Kidney (tissue), 14 donors: Measurements from ENCODE around the gene NAV1. TPM values are rescaled to one million over a fixed set of nuclear protein-coding genes. Genes with fewer than 3 reads are reported as not detected.
A peak's percentile ranks its signal among the peaks of the same experiment; 100 is the strongest.

ENCODE experiments used
- DNase-seq, 5 donors: peaks; one replicate each; pipeline ENCODE4 v3.0.0-alpha.2; 2013 to 2020
- FAIRE-seq: peaks from 2 replicates; lab custom pipeline; 2012; peaks lifted over from hg19 to GRCh38; lab: Jason Lieb, UNC
- H3K27ac ChIP-seq, 2 donors: one replicate each; pipeline ENCODE4 v1.7.0; 2013; ENCODE audit warnings: low read depth in 2 of 2, low read length in 2 of 2, inconsistent platforms in 1 of 2
- H3K27me3 ChIP-seq: one replicate; pipeline ENCODE4 v1.7.1; 2013; ENCODE audit warnings: low read length, inconsistent platforms; ENCODE audit not compliant: control insufficient read depth, insufficient read depth
- H3K36me3 ChIP-seq, 3 donors: one replicate each; pipeline versions ENCODE4 v1.7.0 to v1.7.1; 2013; ENCODE audit warnings: low read length in 3 of 3, control low read depth in 1 of 3, inconsistent platforms in 1 of 3; ENCODE audit not compliant: insufficient read depth in 3 of 3, control insufficient read depth in 2 of 3
- H3K4me1 ChIP-seq, 3 donors: one replicate each; pipeline versions ENCODE4 v1.7.0 to v1.7.1; 2013; ENCODE audit warnings: low read length in 3 of 3, inconsistent platforms in 1 of 3, low read depth in 1 of 3; ENCODE audit not compliant: control insufficient read depth in 2 of 3, insufficient read depth in 2 of 3
- H3K4me3 ChIP-seq, 3 donors: one replicate each; pipeline versions ENCODE4 v1.7.0 to v1.8.1; 2013; ENCODE audit warnings: low read length in 3 of 3, control low read depth in 1 of 3, inconsistent platforms in 1 of 3
- H3K9ac ChIP-seq, 3 donors: one replicate each; pipeline versions ENCODE4 v1.7.0 to v1.7.1; 2013; ENCODE audit warnings: low read length in 3 of 3, control low read depth in 1 of 3, inconsistent platforms in 1 of 3
- H3K9me3 ChIP-seq, 3 donors: one replicate each; pipeline versions ENCODE4 v1.7.0 to v1.7.1; 2013; ENCODE audit warnings: low read length in 3 of 3, control low read depth in 1 of 3, inconsistent platforms in 1 of 3; ENCODE audit not compliant: control insufficient read depth in 2 of 3, insufficient read depth in 1 of 3
- intact Hi-C: fragments of 100-400 bp; cut with DNase I; formaldehyde crosslinking; loops from one replicate; pipeline ENCODE4 v1.11.1; 2022
- polyA plus RNA-seq: library from polyadenylated mRNA; stranded (reverse); fragments of 350-450 nt; fragmentation: Illumina TruSeq; extraction: RNeasy Lipid Tissue Mini Kit (QIAGEN cat#74804); gene quantifications from one replicate; pipeline ENCODE4 v1.2.3, GENCODE V29; 2014; ENCODE audit warnings: low read depth, low replicate concordance; ENCODE audit not compliant: insufficient read depth
- total RNA-seq: library from RNA; stranded (reverse); fragmentation: NEBNext Ultra II Directional; extraction: Animal tissue kit (Norgen Biotek cat#: 25700); gene quantifications from one replicate; pipeline ENCODE4 v1.2.1, GENCODE V29; 2021
- TF ChIP-seq, protein P1 (sequence below): IDR thresholded peaks from 3 replicates; pipeline ENCODE4 v1.5.1; 2012; ENCODE audit warnings: mild to moderate bottlenecking, moderate library complexity, borderline replicate concordance; ENCODE audit not compliant: insufficient read depth; ENCODE audit errors: extremely low read depth
- donor health status: control.
- donor health status: control.
- donor health status: control.
- donor health status: control.
- donor health status: control.
- donor health status: DM: yes; HTN: yes; CAD: no.
- donor health status: Normal renal cell carcinoma (clear cell type).

The NAV1 gene
- total and polyA plus RNA-seq, 2 donors from 2014 or later, result 1.7 to 23.0 TPM

DNA sequence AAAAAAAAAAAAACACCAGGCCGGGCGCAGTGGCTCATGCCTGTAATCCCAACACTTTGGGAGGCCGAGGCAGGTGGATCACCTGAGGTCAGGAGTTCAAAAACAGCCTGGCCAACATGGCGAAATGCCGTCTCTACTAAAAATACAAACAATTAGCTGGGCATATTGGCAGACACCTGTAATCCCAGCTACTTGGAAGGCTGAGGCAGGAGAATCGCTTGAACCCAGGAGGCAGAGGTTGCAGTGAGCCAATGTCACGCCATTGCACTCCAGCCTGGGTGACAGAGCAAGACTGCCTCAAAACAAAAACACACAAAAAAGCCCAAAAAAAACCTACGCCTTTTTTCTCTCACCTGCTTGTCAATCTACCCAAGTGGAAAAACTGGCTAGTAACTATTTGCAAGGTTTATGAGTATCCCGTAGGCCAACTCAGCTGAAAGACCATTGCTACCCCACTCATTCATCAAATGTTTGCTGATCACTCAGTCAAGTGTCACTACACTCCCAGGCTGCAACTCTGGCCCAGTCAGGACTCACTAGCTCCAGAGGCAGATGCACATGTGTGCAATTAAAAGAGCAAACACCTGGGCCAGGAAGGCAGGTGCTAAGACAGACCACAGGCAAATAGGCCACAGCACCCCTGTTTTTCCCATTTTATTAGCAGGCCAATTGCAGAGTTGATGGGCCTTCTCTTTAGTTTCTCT is 34.0 kb upstream of the NAV1 start:
- Histone ChIP-seq H3K36me3 (no peaks in the 10 kb centered on the region), H3K27me3 (no peaks in the 10 kb centered on the region), H3K4me1 (peaks cover 27 to 36% (median 28%) of the 10 kb centered on the region in 3 donors), H3K4me3 (peak overlapping the region; percentile 56 to 88 (median 81)), H3K27ac (peak overlapping the region; percentile 95 to 96), H3K9me3 (no peaks in the 10 kb centered on the region), H3K9ac (peak overlapping the region; percentile 20 to 80 (median 47))
- intact Hi-C loops, result no loop called here
- FAIRE-seq (no peak), DNase-seq (peak in 1 of 5 donors; percentile 37)
- TF ChIP-seq, protein P1, sequence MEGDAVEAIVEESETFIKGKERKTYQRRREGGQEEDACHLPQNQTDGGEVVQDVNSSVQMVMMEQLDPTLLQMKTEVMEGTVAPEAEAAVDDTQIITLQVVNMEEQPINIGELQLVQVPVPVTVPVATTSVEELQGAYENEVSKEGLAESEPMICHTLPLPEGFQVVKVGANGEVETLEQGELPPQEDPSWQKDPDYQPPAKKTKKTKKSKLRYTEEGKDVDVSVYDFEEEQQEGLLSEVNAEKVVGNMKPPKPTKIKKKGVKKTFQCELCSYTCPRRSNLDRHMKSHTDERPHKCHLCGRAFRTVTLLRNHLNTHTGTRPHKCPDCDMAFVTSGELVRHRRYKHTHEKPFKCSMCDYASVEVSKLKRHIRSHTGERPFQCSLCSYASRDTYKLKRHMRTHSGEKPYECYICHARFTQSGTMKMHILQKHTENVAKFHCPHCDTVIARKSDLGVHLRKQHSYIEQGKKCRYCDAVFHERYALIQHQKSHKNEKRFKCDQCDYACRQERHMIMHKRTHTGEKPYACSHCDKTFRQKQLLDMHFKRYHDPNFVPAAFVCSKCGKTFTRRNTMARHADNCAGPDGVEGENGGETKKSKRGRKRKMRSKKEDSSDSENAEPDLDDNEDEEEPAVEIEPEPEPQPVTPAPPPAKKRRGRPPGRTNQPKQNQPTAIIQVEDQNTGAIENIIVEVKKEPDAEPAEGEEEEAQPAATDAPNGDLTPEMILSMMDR, result no peak

DNA sequence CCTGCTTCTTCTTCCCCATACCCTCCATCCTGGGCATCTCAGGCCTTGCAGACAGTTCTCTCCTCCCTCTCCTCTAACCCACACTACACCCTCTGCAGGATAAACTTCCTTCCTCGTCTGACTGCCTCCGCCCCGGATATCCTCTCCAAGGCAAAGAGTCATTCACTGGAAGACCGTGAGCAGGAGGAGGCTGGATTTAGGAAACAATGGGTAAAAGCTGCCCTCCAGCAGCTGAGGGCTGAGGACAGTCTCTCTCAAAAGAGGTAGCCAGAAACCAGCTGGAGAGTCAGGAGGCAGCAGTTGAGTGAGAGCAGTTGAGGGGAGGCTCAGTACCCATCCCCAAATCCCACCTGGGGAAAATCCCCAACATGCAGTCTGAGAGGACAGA is 33.4 kb upstream of the NAV1 start:
- TF ChIP-seq, protein P1, result no peak
- peak overlapping the region; percentile 95 to 96 for H3K27ac ChIP-seq
- FAIRE-seq (no peak), DNase-seq (peak in 3 of 5 donors; percentile 44 to 78 (median 59))
- no peaks in the 10 kb centered on the region for H3K27me3 ChIP-seq
- intact Hi-C loops, result no loop called here
- H3K9me3 ChIP-seq, result no peaks in the 10 kb centered on the region
- H3K9ac ChIP-seq, result peak overlapping the region; percentile 47 to 93 (median 80)
- H3K36me3 ChIP-seq, result no peaks in the 10 kb centered on the region
- peak overlapping the region; percentile 56 to 88 (median 81) for H3K4me3 ChIP-seq
- peaks cover 26 to 35% (median 28%) of the 10 kb centered on the region in 3 donors for H3K4me1 ChIP-seq

DNA sequence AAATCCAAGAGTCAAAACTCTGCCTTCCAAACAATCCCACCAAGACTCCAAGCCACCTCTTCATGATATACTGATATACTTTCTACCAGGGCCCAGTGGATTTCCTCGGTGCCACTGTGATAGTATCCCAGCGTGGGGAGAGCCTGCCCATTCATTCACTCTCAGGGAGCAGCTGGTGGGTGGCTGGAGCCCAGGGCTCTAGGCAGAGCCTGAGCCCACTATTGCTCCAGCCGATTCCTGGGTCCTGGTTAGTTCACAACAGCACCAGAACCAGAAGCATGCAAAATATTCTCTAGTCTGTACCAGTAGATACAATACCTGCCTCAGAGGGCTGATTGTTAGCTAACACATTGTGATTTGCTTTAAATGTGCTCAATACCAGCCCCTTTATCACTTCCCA is 32.8 kb upstream of the NAV1 start:
- H3K9me3 ChIP-seq, result no peaks in the 10 kb centered on the region
- H3K36me3 ChIP-seq, result no peaks in the 10 kb centered on the region
- peaks cover 22 to 33% (median 24%) of the 10 kb centered on the region in 3 donors for H3K4me1 ChIP-seq
- H3K27ac ChIP-seq, result peak overlapping the region; percentile 95 to 96
- TF ChIP-seq, protein P1, result no peak
- H3K9ac ChIP-seq, result peak overlapping the region; percentile 47 to 93 (median 80)
- no peaks in the 10 kb centered on the region for H3K27me3 ChIP-seq
- DNase-seq, result peak in 1 of 5 donors; percentile 36
- FAIRE-seq, result no peak
- intact Hi-C loops, result no loop called here
- H3K4me3 ChIP-seq, result peak overlapping the region; percentile 56 to 88 (median 81)
